Measurements from ENCODE around the gene SMYD3.
"Not testable (repeated sequence)": the region's sequence is repeated elsewhere in the genome, so short reads cannot be mapped to it uniquely, and the experiment has no call there.

The SMYD3 gene

GRCh38 chr1:246373828-246374569 lies 133.1 kb downstream of the SMYD3 start:
- H3K9ac ChIP-seq (ENCODE audit: low read length) = no peak overlapping the region
- no peak overlapping the region for H3K27ac ChIP-seq (ENCODE audit: low read depth, low read length)
- no peaks in the 10 kb centered on the region for H3K27me3 ChIP-seq (ENCODE audit: control insufficient read depth in 1 of 2, insufficient read depth in 2 of 2, low read length in 2 of 2)
- H3K4me3 ChIP-seq (ENCODE audit: low read depth in 1 of 2, low read length in 2 of 2) = no peak overlapping the region
- no peaks in the 10 kb centered on the region for H3K9me3 ChIP-seq (ENCODE audit: low read length)
- H3K4me1 ChIP-seq (ENCODE audit: insufficient read depth, low read length) = no peaks in the 10 kb centered on the region
- no peaks in the 10 kb centered on the region for H3K36me3 ChIP-seq (ENCODE audit: insufficient read depth, low read length)

GRCh38 chr1:246372559-246372958 lies 134.5 kb downstream of the SMYD3 start:
- no peaks in the 10 kb centered on the region for H3K27me3 ChIP-seq (ENCODE audit: control insufficient read depth in 1 of 2, insufficient read depth in 2 of 2, low read length in 2 of 2)
- no peak overlapping the region for H3K4me3 ChIP-seq (ENCODE audit: low read depth in 1 of 2, low read length in 2 of 2)
- H3K9me3 ChIP-seq (ENCODE audit: low read length) = no peaks in the 10 kb centered on the region
- H3K4me1 ChIP-seq (ENCODE audit: insufficient read depth, low read length) = no peaks in the 10 kb centered on the region
- no peak overlapping the region for H3K9ac ChIP-seq (ENCODE audit: low read length)
- no peak overlapping the region for H3K27ac ChIP-seq (ENCODE audit: low read depth, low read length)
- H3K36me3 ChIP-seq (ENCODE audit: insufficient read depth, low read length) = no peaks in the 10 kb centered on the region

DNA sequence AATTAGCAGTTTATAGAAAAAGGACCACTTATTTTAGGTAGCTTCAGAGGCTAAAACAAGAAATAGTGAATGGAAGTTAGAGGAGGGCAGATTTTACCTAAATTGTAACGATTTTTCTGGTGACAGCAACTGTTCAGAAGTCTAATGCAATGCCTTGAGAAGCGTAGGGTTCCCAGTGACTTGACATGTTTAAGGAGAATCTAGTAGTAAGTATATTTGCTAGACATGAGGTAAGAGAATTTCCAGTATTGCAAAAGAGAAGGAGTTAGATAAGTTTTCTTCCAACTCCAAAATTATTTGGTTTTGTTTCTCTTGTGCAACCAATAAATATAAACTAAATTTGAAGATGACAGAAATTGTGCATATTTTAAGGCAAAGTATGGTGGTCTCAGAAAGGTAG lies 140.0 kb downstream of the SMYD3 start:
- Histone ChIP-seq H3K9ac (ENCODE audit: low read length) (no peak overlapping the region), H3K27ac (ENCODE audit: low read depth, low read length) (no peak overlapping the region), H3K4me3 (ENCODE audit: low read depth in 1 of 2, low read length in 2 of 2) (no peak overlapping the region), H3K36me3 (ENCODE audit: insufficient read depth, low read length) (no peaks in the 10 kb centered on the region), H3K27me3 (ENCODE audit: control insufficient read depth in 1 of 2, insufficient read depth in 2 of 2, low read length in 2 of 2) (no peaks in the 10 kb centered on the region), H3K9me3 (ENCODE audit: low read length) (no peaks in the 10 kb centered on the region), H3K4me1 (ENCODE audit: insufficient read depth, low read length) (no peaks in the 10 kb centered on the region)

GRCh38 chr1:246365708-246366107 lies 141.4 kb downstream of the SMYD3 start:
- Histone ChIP-seq H3K4me1 (ENCODE audit: insufficient read depth, low read length) (no peaks in the 10 kb centered on the region), H3K36me3 (ENCODE audit: insufficient read depth, low read length) (no peaks in the 10 kb centered on the region), H3K27me3 (ENCODE audit: control insufficient read depth in 1 of 2, insufficient read depth in 2 of 2, low read length in 2 of 2) (no peaks in the 10 kb centered on the region), H3K9me3 (ENCODE audit: low read length) (no peaks in the 10 kb centered on the region), H3K4me3 (ENCODE audit: low read depth in 1 of 2, low read length in 2 of 2) (no peak overlapping the region), H3K27ac (ENCODE audit: low read depth, low read length) (no peak overlapping the region), H3K9ac (ENCODE audit: low read length) (no peak overlapping the region)

DNA sequence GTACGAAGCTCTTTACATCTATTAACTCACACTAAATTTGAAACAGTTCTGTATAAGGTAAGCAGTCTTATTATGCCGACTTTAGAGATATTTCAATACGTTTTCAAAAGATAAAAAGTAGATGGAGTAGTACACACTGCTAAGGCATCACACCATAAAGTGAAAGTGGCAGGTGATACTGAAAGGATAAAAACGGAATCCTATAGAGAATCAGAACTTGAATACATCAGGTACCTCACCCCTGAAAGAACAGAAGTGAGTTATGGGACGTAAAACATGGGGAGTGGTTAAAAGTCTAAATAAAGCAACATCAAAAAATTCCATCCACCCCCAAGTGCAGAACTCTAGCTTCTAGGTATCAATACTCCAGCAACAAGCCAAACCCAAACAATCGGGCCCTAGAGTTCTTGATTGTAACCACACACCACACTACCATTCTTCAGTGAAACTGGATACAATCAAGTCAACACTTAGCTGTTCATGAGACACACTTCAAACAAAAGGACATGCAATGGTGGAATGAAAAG lies 142.6 kb downstream of the SMYD3 start:
- H3K36me3 ChIP-seq (ENCODE audit: insufficient read depth, low read length) = no peaks in the 10 kb centered on the region
- no peak overlapping the region for H3K4me3 ChIP-seq (ENCODE audit: low read depth in 1 of 2, low read length in 2 of 2)
- H3K9me3 ChIP-seq (ENCODE audit: low read length) = no peaks in the 10 kb centered on the region
- no peaks in the 10 kb centered on the region for H3K4me1 ChIP-seq (ENCODE audit: insufficient read depth, low read length)
- no peak overlapping the region for H3K9ac ChIP-seq (ENCODE audit: low read length)
- H3K27me3 ChIP-seq (ENCODE audit: control insufficient read depth in 1 of 2, insufficient read depth in 2 of 2, low read length in 2 of 2) = no peaks in the 10 kb centered on the region
- no peak overlapping the region for H3K27ac ChIP-seq (ENCODE audit: low read depth, low read length)

- H3K9me3 ChIP-seq (ENCODE audit: low read length); H3K4me3 ChIP-seq (ENCODE audit: low read depth in 1 of 2, low read length in 2 of 2); H3K36me3 ChIP-seq (ENCODE audit: insufficient read depth, low read length); H3K4me1 ChIP-seq (ENCODE audit: insufficient read depth, low read length); H3K9ac ChIP-seq (ENCODE audit: low read length); H3K27me3 ChIP-seq (ENCODE audit: control insufficient read depth in 1 of 2, insufficient read depth in 2 of 2, low read length in 2 of 2); H3K27ac ChIP-seq (ENCODE audit: low read depth, low read length): not testable (repeated sequence)
Observed at GRCh38 chr1:246357014-246357598, 150.0 kb downstream of the SMYD3 start.

- H3K36me3 ChIP-seq (ENCODE audit: insufficient read depth, low read length) = no peaks in the 10 kb centered on the region
- no peak overlapping the region for H3K27ac ChIP-seq (ENCODE audit: low read depth, low read length)
- no peak overlapping the region for H3K4me3 ChIP-seq (ENCODE audit: low read depth in 1 of 2, low read length in 2 of 2)
- H3K27me3 ChIP-seq (ENCODE audit: control insufficient read depth in 1 of 2, insufficient read depth in 2 of 2, low read length in 2 of 2) = no peaks in the 10 kb centered on the region
- H3K9me3 ChIP-seq (ENCODE audit: low read length) = no peaks in the 10 kb centered on the region
- no peaks in the 10 kb centered on the region for H3K4me1 ChIP-seq (ENCODE audit: insufficient read depth, low read length)
- H3K9ac ChIP-seq (ENCODE audit: low read length) = no peak overlapping the region
Observed at GRCh38 chr1:246355411-246356230, 151.5 kb downstream of the SMYD3 start.

DNA sequence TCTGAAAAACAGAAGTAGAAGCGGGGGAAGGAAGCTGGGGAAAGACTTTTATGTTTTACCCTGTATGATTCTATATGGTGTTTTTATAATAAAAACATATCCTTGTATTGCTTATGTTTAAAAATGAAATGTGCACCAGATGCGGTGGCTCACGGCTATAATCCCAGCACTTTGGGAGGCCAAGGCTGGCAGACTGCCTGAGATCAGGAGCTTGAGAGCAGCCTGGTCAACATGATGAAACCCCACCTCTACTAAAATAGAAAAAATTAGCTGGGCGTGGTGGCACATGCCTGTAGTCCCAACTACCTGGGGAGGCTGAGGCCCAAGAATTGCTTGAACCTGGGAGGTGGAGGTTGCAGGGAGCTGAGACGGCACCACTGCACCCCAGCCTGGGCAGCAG lies 155.4 kb downstream of the SMYD3 start:
- Histone ChIP-seq H3K4me1 (ENCODE audit: insufficient read depth, low read length) (no peaks in the 10 kb centered on the region), H3K36me3 (ENCODE audit: insufficient read depth, low read length) (no peaks in the 10 kb centered on the region), H3K4me3 (ENCODE audit: low read depth in 1 of 2, low read length in 2 of 2) (no peak overlapping the region), H3K9me3 (ENCODE audit: low read length) (no peaks in the 10 kb centered on the region), H3K27ac (ENCODE audit: low read depth, low read length) (no peak overlapping the region), H3K9ac (ENCODE audit: low read length) (no peak overlapping the region), H3K27me3 (ENCODE audit: control insufficient read depth in 1 of 2, insufficient read depth in 2 of 2, low read length in 2 of 2) (no peaks in the 10 kb centered on the region)

GRCh38 chr1:246350745-246351144 lies 156.3 kb downstream of the SMYD3 start:
- H3K9me3 ChIP-seq (ENCODE audit: low read length) = no peaks in the 10 kb centered on the region
- no peak overlapping the region for H3K9ac ChIP-seq (ENCODE audit: low read length)
- no peak overlapping the region for H3K4me3 ChIP-seq (ENCODE audit: low read depth in 1 of 2, low read length in 2 of 2)
- no peaks in the 10 kb centered on the region for H3K36me3 ChIP-seq (ENCODE audit: insufficient read depth, low read length)
- no peak overlapping the region for H3K27ac ChIP-seq (ENCODE audit: low read depth, low read length)
- H3K4me1 ChIP-seq (ENCODE audit: insufficient read depth, low read length) = no peaks in the 10 kb centered on the region
- H3K27me3 ChIP-seq (ENCODE audit: control insufficient read depth in 1 of 2, insufficient read depth in 2 of 2, low read length in 2 of 2) = no peaks in the 10 kb centered on the region

GRCh38 chr1:246343937-246344336 lies 163.1 kb downstream of the SMYD3 start:
- Histone ChIP-seq H3K9ac (ENCODE audit: low read length) (no peak overlapping the region), H3K27ac (ENCODE audit: low read depth, low read length) (no peak overlapping the region), H3K9me3 (ENCODE audit: low read length) (no peaks in the 10 kb centered on the region), H3K36me3 (ENCODE audit: insufficient read depth, low read length) (no peaks in the 10 kb centered on the region), H3K4me3 (ENCODE audit: low read depth in 1 of 2, low read length in 2 of 2) (no peak overlapping the region), H3K27me3 (ENCODE audit: control insufficient read depth in 1 of 2, insufficient read depth in 2 of 2, low read length in 2 of 2) (no peaks in the 10 kb centered on the region), H3K4me1 (ENCODE audit: insufficient read depth, low read length) (no peaks in the 10 kb centered on the region)

DNA sequence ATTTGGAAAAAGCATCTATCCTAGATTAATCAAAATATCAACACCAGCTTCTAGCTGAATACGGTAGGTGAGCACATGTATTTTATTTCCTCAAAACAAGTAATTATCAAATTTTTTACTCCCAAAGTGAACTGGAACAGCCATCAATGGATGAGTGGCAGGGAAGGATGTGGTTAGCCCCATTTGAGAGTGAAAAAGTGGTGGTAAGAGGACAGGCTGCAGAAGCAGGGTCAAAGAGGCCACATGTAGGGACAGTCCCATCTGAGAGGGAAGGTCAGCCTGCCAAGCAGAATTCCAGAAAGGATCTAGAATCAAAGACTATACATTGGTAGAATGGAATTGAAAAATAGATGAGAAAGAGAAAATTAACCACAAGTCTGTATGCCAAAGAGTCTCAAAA lies 163.8 kb downstream of the SMYD3 start:
- Histone ChIP-seq H3K9ac (ENCODE audit: low read length) (no peak overlapping the region), H3K9me3 (ENCODE audit: low read length) (no peaks in the 10 kb centered on the region), H3K27ac (ENCODE audit: low read depth, low read length) (no peak overlapping the region), H3K4me3 (ENCODE audit: low read depth in 1 of 2, low read length in 2 of 2) (no peak overlapping the region), H3K27me3 (ENCODE audit: control insufficient read depth in 1 of 2, insufficient read depth in 2 of 2, low read length in 2 of 2) (no peaks in the 10 kb centered on the region), H3K4me1 (ENCODE audit: insufficient read depth, low read length) (no peaks in the 10 kb centered on the region), H3K36me3 (ENCODE audit: insufficient read depth, low read length) (no peaks in the 10 kb centered on the region)
